Stimulated activated naive CD4-positive, alpha-beta T cell treated with Interleukin-2 at 50 U/mL for 16 hours (primary cell): ENCODE results near the gene HAL.

Source experiments
- DNase-seq: peaks from one replicate; lab custom pipeline; 2025; lab: John Stamatoyannopoulos, UW

HAL gene

GRCh38 chr12:95996034-95996658 is at the start of gene HAL:
TSS of gene HAL (minus strand) at chr12:95996344. CDS start at chr12:95995910, 434 bp downstream.
- DNase-seq, result no peak

GRCh38 chr12:96045566-96045965 is 49.4 kb upstream of the HAL start:
- DNase-seq, result peak; percentile 8

- no peak for DNase-seq
Observed at GRCh38 chr12:96044943-96045290, 48.8 kb upstream of the HAL start.

- no peak for DNase-seq
Observed at GRCh38 chr12:96044017-96044942, 48.1 kb upstream of the HAL start.

GRCh38 chr12:96041181-96041580 is 45.0 kb upstream of the HAL start:
- DNase-seq, result no peak

- no peak for DNase-seq
Observed at GRCh38 chr12:96040305-96041133, 44.4 kb upstream of the HAL start.

- DNase-seq, result no peak
Observed at GRCh38 chr12:96039516-96039915, 43.4 kb upstream of the HAL start.

- no peak for DNase-seq
Observed at GRCh38 chr12:96036765-96037455, 40.8 kb upstream of the HAL start.

GRCh38 chr12:96035283-96036236 is 39.4 kb upstream of the HAL start, which contains the start of gene LTA4H:
TSS of gene LTA4H (minus strand) at chr12:96035587. CDS start at chr12:96035519, 68 bp downstream.
- peak; percentile 95 for DNase-seq

GRCh38 chr12:96034621-96035282 is 38.6 kb upstream of the HAL start:
- DNase-seq, result peak; percentile 37

GRCh38 chr12:96033549-96034389 is 37.6 kb upstream of the HAL start:
- DNase-seq, result no peak

- DNase-seq, result no peak
Observed at GRCh38 chr12:96029826-96030225, 33.7 kb upstream of the HAL start.

- DNase-seq, result no peak
Observed at GRCh38 chr12:96028538-96028937, 32.4 kb upstream of the HAL start.

- no peak for DNase-seq
Observed at GRCh38 chr12:96026331-96026730, 30.2 kb upstream of the HAL start.

GRCh38 chr12:96025518-96025917 is 29.4 kb upstream of the HAL start:
- no peak for DNase-seq

- no peak for DNase-seq
Observed at GRCh38 chr12:96020314-96021003, 24.3 kb upstream of the HAL start.

GRCh38 chr12:96015672-96016071 is 19.5 kb upstream of the HAL start:
- DNase-seq, result no peak

GRCh38 chr12:96014943-96015599 is 18.9 kb upstream of the HAL start:
- no peak for DNase-seq
